ENCODE measurements around the gene DPYD.

GRCh38 chr1:97157991-97158390 lies 762.8 kb downstream of the DPYD start:
- TF ChIP-seq TARDBP (IDR thresholded peaks at IDR 0.05) (no peak), CTBP1 (IDR thresholded peaks at IDR 0.05; ENCODE audit: borderline replicate concordance) (no peak), FOXM1 (IDR thresholded peaks at IDR 0.05; ENCODE audit: borderline replicate concordance) (no peak), FOXA1 (IDR thresholded peaks at IDR 0.05) (no peak), SP1 (IDR thresholded peaks at IDR 0.05) (no peak), BHLHE40 (IDR thresholded peaks at IDR 0.05; ENCODE audit: borderline replicate concordance) (no peak), ELF4 (IDR thresholded peaks at IDR 0.05) (no peak), ARNT (IDR thresholded peaks at IDR 0.05) (no peak), PKNOX1 (IDR thresholded peaks at IDR 0.05) (no peak)

All from HEK293T (cell line).